Endometrial microvascular endothelial cells (primary cell): Measurements from ENCODE around the gene TMEM184B. TPM values are rescaled to one million over a fixed set of nuclear protein-coding genes. Genes with fewer than 3 reads are reported as not detected.
"Not testable (repeated sequence)": the region's sequence is repeated elsewhere in the genome, so short reads cannot be mapped to it uniquely, and the experiment has no call there.

Experiments
- in situ Hi-C: cut with HindIII; loops from 2 replicates; pipeline ENCODE4 v1.10.0; 2017; ENCODE audit warnings: low sequenced_read_pairs, low pct_unique_long_range_greater_than_20kb; ENCODE audit errors: inconsistent ontology term
- total RNA-seq: library from RNA; depleted of rRNA; stranded (reverse); fragments of >200 nt; gene quantifications from one replicate; pipeline ENCODE4 v1.2.3, GENCODE V29; 2015; ENCODE audit errors: inconsistent ontology term

Gene TMEM184B
- total RNA-seq, 1 donor from 2014 or later: 111 TPM

DNA sequence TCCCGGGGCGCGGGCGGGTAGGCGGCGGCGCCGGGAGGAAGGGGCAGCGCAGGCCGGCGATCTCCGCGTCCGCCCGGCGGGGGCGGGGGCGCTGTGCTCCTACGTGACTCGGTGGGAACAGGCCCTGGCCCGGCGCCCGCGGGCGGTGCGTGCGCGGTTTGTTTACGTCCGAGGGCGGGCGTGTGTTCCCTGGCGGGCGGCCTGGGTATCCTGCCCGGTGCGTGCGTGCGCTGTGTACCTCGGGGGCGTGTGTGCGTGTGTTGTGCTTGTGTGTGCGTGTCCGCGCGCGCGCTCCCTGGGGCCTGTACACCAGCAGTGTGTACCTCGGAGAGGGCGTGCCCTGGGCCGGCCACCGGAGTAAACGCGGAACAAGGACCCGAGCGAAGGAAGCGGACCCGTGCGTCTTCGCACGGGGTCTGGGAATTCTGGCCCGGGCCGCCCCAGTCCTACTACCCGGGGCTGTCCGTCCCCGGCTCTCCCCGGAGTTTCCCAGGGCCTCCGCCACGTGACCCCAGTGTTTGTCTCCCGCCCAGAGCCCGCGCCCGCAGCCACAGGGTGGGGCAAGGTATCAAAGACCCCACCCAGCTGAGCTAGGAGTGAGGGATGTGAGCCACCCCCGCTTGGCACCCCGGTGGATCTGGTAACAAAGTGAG lies 70.2 kb downstream of the TMEM184B start:
- in situ Hi-C loops: no loop called here

DNA sequence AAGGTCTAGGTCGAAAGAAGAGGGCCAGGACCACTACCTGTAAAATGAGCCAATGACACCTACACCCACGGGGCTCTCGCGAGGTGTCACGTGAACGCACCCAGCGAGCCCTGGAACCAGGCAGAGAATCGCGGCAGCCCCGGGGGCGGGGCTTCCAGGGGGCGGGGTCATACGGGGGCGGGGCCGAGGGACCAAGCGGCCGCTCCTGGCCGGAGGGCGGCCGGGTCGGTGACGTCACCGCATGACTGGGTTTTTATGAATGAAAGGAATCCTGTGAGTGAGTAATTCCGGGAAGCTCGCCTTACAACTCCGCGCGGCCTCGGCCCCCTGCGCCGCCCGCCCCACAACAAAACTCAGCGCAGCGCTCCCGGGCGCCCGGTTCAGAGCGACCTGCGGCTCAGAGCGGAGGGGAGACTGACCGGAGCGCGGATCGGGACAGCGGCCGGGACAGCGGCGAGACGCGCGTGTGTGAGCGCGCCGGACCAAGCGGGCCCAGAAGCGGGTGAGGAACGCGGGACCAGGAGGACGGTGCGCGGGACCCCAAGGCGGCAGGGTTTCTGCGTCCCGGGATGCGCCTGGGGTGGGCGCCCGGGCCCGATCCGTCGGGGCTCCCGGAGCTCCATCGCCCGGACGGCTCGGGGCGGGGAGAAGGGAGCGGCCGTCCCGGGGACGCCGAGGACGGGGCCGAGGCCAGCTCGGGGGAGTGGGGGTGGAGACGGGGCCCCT lies 70.9 kb downstream of the TMEM184B start, which contains the start of gene MAFF:
Gene MAFF (plus strand): TSS at position 284 of the 726 bp plus-strand sequence. CDS start 11,860 bp downstream, outside the sequence.
- in situ Hi-C loops: no loop called here

DNA sequence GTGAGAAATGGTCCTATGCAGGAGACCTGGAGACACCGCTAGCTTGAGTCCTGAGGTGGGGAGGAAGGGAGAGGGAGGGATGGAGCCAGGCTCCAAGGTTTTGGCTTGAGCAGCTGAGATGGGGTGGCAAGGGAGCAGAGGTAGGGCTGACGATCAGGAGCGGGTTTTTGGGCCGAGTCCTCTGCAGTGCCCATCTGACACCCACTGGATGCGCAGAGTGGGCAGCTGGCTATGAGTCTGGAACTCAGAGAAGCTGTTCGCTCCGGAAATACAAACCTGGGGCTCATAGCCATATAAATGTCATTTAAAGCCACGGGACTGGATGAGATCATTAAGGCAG lies 71.5 kb downstream of the TMEM184B start:
- in situ Hi-C loops: no loop called here

DNA sequence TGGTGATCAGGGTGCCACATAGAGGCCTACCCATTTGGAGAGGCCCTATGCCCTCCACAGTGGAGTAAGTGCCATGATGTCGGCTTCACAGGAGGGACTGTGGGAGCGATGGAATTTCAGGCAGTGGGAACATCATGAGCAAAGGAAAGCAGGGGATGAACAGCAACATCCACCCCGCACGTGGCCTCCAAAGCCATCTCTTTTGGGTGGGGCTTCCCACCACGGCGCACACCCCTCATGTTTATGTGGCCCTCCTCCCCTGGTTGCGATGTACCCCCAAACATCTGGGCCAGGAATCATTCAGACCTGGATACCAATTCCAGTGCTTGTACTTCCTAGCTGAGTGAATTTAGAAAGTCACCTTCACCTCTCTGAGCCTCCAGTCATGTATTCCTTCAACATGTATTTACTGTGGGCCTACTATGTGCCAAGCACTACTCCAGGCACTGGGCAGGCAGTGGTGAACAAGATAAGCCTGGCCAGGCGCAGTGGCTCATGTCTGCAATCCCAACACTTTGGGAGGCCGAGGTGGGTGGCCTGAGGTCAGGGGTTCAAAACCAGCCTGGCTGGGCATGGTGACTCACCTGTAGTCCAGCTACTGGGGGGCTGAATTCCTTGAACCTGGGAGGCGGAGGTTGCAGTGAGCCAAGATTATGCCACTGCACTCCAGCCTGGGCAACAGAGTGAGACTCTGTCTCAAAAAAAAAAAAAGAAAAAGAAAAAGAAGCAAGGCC lies 72.8 kb downstream of the TMEM184B start:
- in situ Hi-C loops: no loop called here

DNA sequence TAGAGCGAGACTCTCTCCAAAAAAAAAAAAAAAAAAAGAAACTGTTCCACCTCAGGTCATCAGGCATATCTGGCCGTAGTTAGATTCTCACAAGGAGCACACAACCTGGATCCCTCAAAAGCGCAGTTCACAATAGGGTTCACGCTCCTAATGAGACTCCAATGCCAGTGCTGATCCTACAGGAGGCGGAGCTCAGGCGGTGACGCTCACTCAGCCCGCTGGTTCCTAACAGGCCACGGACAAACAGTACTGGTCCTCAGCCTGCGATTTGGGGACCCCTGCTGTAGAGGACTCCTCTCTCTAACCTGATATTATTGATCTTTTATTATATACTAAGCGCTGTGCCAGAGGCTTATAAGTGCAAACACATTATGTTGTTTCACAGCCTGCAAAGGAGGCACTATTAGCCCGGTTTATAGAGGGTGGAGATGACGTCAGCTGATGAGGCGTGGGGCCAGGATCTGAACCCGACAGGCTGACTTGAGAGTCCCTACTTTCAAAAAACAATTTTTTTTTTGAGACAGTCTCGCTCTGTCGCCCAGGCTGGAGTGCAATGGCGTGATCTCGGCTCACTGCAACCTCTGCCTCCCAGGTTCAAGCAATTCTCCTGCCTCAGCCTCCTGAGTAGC lies 75.9 kb downstream of the TMEM184B start:
- in situ Hi-C loops: no loop called here

DNA sequence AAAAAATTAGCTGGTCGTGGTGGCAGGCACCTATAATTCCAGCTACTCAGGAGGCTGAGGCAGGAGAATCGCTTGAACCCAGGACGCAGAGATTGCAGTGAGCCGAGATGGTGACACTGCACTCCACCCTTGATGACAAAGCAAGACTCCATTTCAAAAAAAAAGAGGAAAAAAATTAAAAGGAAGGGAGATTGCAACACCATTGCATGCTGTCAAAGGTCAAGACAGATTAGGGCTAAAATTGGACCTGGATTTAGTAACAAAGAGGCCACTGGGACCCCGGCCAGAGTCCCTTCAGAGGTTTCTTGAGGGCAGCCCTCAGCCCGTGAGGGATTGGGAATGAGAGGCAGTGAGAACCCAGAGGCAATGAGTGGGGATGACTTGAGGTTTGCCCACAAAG lies 79.2 kb downstream of the TMEM184B start:
- in situ Hi-C loops: no loop called here

DNA sequence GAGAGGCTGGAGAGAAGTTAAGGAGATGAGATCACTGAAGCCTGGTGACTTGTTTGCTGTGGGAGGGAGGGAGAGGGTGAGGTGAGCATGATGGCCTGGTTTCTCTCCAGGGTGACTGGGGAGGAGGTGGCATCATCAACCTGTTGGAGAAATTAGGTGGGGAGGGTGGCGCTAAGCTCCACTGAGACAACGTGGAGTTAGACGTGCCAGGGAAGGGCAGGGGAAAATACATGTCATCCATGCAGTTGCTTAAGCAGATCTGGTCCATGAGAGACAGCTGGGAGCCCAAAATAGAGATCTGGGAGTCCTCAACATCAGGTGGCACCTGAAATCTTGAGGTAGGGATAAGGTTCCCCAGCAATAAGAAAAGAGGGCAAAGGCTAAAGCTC lies 80.3 kb downstream of the TMEM184B start:
- in situ Hi-C loops: no loop called here

DNA sequence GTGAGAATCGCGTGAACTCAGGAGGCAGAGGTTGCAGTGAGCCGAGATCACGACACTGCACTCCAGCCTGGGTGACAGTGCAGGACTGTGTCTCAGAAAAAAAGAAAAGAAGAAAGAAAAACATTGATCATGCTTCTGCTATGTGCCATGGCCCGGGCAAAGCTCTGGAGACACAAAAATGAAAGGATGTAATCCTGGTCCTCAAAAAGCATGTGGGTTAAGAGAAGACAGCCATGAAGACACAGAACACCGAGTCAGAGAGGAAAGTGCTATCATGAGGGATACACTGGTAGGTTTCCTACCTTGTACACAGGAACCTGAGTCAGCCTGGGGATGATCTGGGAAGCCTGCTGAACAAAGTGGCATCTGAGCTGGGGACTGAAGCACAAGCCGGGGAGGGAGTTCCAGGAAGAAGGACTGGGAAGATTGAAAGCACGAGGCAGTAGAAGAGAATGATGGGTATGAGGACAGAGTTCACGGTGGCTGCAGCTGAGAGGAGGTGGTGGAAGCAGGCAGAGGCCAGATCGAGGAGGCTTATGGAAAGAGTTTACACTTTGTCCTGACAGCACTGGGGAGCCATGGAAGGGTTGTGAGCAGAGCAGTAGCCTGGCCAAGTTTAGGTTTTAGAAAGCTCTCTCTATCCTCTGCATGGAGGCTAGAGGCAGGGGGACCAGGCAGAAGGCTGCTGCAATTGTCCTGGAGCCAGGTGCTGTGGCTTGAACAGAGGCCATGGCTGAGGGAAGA lies 80.9 kb downstream of the TMEM184B start:
- in situ Hi-C loops: no loop called here

DNA sequence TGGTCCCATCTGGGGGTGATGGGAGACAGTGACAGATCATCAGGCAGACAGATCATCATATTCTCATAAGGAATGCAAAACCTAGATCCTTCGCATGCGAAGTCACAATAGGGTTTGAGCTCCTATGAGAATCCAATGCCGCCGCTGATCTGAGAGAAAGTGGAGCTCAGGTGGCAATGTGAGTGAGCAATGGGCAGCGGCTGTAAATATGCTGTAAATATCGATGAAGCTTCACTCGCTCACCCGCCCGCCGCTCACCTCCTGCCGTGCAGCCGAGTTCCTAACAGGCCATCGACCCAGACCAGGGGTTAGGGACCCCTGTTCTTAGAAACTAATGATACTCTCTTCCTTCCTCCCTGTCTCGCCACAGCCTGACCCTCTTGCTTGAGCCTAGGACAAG lies 81.8 kb downstream of the TMEM184B start:
- in situ Hi-C loops: no loop called here

DNA sequence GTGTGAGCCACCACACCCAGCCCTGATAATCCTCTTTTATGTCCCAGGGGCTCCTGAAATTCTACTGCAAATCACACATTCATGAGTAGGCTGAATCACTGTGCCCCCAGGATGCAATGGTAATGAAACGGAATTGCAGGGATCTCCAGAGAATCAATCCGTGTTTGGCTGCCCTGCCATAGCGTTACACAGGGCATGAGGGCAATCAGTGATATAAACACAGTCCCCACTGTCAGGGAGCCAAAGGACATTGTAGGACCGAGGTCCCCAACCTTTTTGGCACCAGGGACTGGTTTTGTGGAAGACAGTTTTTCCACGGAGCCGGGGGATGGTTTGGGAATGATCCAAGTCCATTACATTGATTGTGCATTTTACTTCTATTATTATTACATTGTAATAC lies 82.2 kb downstream of the TMEM184B start:
- in situ Hi-C loops: no loop called here

DNA sequence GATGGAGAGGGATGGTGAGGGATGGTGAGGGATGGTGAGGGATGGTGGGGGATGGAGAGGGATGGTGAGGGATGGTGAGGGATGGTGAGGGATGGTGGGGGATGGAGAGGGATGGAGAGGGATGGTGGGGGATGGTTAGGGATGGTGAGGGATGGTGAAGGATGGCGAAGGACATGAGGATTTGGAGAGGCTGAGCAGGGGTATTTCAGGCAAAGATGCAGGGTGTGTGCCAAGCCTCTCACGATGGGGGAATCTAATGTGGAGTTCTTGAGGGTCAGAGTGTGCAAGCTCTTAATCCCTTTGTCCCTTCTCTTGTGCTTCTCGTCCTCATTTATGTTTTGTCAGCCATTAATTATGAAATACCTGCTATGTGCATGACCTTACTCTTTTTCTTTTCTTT lies 83.7 kb downstream of the TMEM184B start:
- in situ Hi-C loops: no loop called here

DNA sequence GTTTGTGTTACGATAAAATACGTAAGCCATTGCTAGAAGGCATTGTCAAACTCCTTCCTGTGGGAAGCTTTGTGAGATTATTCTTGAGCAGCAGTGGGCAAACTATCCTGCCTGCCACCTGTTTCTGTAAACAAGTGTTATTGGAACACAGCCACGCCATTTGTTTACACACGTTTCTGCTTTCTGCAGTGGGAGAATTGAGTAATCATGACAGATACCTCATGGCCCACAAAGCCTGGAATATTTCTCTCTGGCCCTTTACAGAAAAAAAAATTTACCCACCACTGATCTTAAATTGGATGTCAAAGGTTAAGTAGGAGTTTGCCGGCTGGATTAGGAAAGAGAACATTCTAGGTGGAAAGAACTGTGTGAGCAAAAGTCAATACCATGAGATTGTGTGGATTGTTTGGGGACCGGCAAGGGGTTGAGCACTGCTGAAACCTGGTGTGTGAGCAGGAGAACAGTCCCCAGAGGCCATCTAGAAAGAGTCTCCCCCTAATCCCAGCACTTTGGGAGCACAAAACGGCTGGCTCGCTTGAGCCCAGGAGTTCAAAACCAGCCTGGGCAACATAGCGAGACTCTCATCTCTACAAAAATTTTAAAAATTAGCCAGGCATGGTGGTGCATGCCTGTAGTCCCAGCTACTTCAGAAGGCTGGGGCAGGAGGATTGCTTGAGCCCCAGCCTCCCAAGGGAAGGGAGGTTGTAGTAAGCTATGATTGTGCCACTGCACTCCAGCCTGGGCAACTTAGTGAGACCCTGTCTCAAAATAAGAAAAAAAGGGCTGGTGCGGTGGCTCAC lies 85.2 kb downstream of the TMEM184B start:
- in situ Hi-C loops: no loop called here

DNA sequence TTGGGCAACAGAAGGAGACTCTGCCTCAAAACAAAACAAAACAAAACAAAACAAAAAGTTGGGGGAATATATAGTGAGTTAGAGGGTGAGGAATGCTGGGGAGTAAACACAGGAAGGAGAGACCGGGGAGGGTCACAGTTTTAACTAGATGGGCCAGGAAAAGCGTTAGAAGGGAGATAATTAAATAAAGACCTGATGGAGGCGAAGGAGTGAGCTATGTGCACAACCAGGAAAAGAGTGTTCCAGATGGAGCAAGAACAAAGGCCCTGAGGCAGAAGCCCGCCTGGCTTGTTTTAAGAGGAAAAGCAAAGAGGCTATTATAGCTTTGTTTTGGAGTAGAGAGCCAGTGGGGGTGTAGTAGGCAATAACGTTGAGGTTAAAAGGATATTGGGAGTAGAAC lies 86.4 kb downstream of the TMEM184B start:
- in situ Hi-C loops: no loop called here

DNA sequence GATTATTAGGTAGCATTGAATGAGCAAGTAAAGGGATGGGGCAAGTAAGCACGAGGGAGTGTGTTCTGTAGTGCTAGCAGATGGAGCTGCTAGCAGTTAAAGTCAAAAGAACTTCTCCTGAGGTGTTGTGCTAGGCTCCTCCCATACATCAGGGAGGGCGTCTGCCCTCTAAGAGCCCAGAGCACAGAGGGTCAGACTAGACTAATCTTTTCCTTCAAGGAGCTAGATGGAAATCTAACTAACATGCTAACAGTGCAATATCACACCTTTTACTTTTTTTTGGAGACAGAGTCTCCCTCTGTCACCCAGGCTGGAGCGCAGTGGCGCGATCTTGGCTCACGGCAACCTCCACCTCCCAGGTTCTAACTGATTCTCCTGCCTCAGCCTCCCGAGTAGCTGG lies 88.0 kb downstream of the TMEM184B start:
- in situ Hi-C loops: no loop called here

DNA sequence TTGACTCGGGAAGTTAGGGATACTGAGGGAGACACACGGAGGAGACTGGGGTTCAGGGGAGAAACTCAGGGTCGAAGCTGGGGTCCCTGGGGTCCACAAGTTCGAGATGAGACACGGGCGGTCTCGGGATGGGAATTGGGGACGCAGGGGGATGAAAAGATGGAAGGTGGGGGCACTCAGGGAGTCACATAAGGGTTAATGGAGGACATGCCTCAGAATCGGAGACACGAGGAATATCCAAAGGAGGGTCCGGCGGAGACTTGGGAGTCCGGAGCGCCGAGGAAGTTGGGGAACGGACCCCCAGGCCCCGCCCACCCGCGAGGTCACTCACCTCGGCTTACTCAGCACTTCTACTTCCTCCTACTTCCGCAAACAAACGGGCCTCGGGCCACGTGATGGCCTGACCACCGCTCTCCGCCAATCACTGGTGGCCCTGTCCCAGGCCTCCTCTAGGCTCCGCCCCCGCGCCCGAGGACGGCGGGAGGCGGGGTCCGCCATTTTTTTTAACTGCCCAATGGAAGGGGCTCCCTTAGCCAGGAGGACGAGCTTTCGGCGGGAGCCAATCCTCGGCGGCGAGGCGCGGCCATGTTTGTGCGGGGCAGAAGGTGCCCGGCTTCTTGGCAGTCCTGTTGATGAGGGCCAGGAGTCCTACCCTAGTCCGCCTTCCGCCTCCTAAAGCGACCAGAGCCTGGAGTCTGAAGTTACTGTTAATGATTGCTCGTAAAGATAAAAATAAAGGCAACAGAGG lies 91.2 kb downstream of the TMEM184B start, which contains the start of gene PLA2G6:
Gene PLA2G6 (minus strand): TSS at position 378 of the 748 bp plus-strand sequence. CDS start 12,404 bp downstream, outside the sequence.
- in situ Hi-C loops: no loop called here

DNA sequence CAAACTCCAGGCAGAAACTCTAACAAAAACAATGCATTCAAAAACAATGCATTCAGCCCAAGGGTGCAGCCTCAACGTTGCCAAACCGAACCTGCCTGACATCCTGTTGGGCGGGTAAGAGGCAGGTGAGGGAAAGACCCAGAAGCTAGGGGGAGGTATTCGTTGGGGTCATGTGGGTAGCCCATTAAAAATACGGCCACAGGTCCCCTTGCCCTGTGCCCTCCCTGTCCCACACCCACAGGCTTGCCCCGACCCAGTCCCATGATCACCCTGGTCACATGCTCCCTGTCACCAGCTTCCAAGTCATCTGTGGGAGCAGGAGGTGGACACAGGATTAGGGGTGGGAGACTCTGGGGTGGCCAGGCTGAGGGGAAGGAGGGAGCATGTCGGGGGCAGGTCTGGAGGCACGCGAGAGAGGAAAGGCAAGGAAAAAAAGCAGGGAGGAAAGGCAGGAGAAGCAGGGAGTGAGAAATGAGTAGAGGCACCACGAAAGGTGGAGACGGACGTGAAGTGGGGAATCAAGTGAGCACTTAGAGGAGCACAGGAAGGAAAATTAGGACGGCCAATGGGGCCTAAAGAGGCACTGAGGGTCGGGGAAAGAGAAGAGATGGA lies 91.9 kb downstream of the TMEM184B start:
- in situ Hi-C loops: no loop called here

DNA sequence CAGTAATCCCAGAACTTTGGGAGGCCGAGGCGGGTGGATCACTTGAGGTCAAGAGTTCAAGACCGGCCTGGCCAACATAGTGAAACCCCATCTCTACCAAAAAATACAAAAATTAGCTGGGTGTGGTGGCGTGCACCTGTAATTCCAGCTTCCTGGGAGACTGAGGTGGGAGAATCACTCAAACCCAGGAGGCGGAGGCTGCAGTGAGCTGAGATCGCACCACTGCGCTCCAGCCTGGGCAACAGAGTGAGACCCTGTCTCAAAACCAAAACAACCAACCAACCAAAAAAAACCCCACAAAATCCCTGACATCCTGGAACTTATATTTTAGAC lies 94.2 kb downstream of the TMEM184B start:
- in situ Hi-C loops: not testable (repeated sequence)
